ENCODE data around the gene JAM3. TPM values are rescaled to one million over a fixed set of nuclear protein-coding genes. Genes with fewer than 3 reads are reported as not detected.

Gene JAM3
- total and polyA plus RNA-seq, 9 donors = 94.6 to 175 (median 135) TPM

Other genes starting within 250 kb of the JAM3 start
- gene SPATA19, start 223.6 kb upstream of the JAM3 start, total RNA-seq = not detected
- gene SPATA19, start 223.6 kb upstream of the JAM3 start, polyA plus RNA-seq (ENCODE audit: insufficient read depth in 1 of 8, insufficient read length in 8 of 8, low replicate concordance in 1 of 8) = not detected
- 8.1 TPM for gene IGSF9B, start 112.1 kb upstream of the JAM3 start, total RNA-seq
- gene IGSF9B, start 112.1 kb upstream of the JAM3 start, polyA plus RNA-seq (ENCODE audit: insufficient read depth in 1 of 8, insufficient read length in 8 of 8, low replicate concordance in 1 of 8) = 10 to 100 TPM in 5 of 8 donors, 1 to 10 TPM in 3; 4.7 to 17.1 (median 13.9) TPM
- 11.1 TPM for gene NCAPD3, start 154.9 kb downstream of the JAM3 start, total RNA-seq
- 10 to 100 TPM; 11.9 to 19.9 (median 15.9) TPM for gene NCAPD3, start 154.9 kb downstream of the JAM3 start, polyA plus RNA-seq (ENCODE audit: insufficient read depth in 1 of 8, insufficient read length in 8 of 8, low replicate concordance in 1 of 8)
- gene VPS26B, start 155.6 kb downstream of the JAM3 start, total RNA-seq = 21.0 TPM
- gene VPS26B, start 155.6 kb downstream of the JAM3 start, polyA plus RNA-seq (ENCODE audit: insufficient read depth in 1 of 8, insufficient read length in 8 of 8, low replicate concordance in 1 of 8) = 10 to 100 TPM; 26.9 to 35.4 (median 30.2) TPM
- 44.6 TPM for gene THYN1, start 184.3 kb downstream of the JAM3 start, total RNA-seq
- gene THYN1, start 184.3 kb downstream of the JAM3 start, polyA plus RNA-seq (ENCODE audit: insufficient read depth in 1 of 8, insufficient read length in 8 of 8, low replicate concordance in 1 of 8) = 10 to 100 TPM; 30.0 to 38.7 (median 33.0) TPM
- gene ACAD8, start 184.5 kb downstream of the JAM3 start, total RNA-seq = 16.9 TPM
- gene ACAD8, start 184.5 kb downstream of the JAM3 start, polyA plus RNA-seq (ENCODE audit: insufficient read depth in 1 of 8, insufficient read length in 8 of 8, low replicate concordance in 1 of 8) = 10 to 100 TPM; 15.0 to 24.0 (median 19.3) TPM
- gene GLB1L3, start 207.3 kb downstream of the JAM3 start, total RNA-seq = not detected
- under 1 TPM in 6 of 8 donors, not detected in 2; 0.04 to 0.26 (median 0.11) TPM for gene GLB1L3, start 207.3 kb downstream of the JAM3 start, polyA plus RNA-seq (ENCODE audit: insufficient read depth in 1 of 8, insufficient read length in 8 of 8, low replicate concordance in 1 of 8)